Fibroblast of skin of back (primary cell): ENCODE measurements around the gene OBI1.
"Not testable (repeated sequence)": the region's sequence is repeated elsewhere in the genome, so short reads cannot be mapped to it uniquely, and the experiment has no call there.

Source experiments
- DNase-seq: peaks from one replicate; pipeline ENCODE4 v3.0.0-alpha.2; 2013

The OBI1 gene

DNA sequence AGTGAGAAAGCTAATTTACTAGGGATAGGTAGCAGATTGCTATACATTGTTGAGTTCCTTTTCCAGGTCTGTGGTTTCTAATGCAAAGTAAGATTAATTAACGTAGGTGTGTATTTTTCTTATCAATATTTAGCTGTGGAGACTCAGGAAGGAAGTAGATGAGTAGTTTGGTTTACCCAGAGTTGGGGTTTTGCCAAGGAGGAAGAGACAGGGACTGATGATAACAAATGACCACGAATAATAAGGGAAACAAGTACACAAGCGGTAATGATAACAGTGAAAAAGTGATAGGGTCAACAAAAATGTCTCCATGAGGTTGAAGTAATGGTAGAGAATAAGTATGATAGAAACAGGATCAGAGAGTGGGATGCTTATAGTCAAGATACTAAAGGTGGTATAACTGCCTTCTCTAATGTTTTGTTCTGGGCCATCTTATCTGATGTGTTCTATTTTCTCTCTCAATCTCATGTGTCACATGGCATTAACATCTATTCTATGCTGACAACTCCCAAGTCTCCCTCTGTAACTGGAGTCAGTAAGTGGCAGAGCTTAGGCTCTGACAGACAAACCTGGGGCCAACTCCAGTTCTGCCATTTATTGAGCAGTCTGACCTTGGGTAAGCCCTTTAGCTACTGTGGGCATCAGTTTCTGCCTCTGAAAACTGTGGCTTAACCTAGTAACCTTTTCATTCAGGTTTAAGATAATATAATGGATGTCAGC is 8.8 kb downstream of the OBI1 start:
- no peak for DNase-seq

GRCh38 chr13:78647109-78647678 is 11.8 kb downstream of the OBI1 start:
- DNase-seq: not testable (repeated sequence)

DNA sequence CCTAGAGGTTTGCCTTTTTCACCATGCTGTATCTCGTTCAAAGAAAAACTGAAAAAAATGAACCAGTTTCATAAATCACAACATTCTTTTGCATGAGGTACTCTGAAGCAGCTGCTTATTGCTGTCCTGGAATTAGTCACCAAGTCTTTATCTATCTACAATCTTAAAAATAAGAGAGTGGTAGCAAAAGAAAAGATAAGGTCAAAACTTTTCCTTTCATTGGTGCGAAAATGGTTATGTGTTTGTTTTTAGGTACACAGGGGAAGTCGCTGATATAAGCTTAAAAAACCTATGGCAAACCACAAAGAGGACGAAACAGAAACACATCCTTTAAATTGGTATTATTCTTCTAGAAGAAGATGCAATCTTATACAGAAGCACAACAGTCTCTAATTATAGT is 20.7 kb downstream of the OBI1 start:
- no peak for DNase-seq

- no peak for DNase-seq
These were observed 22.5 kb downstream of the OBI1 start for GRCh38 chr13:78636495-78636894.

DNA sequence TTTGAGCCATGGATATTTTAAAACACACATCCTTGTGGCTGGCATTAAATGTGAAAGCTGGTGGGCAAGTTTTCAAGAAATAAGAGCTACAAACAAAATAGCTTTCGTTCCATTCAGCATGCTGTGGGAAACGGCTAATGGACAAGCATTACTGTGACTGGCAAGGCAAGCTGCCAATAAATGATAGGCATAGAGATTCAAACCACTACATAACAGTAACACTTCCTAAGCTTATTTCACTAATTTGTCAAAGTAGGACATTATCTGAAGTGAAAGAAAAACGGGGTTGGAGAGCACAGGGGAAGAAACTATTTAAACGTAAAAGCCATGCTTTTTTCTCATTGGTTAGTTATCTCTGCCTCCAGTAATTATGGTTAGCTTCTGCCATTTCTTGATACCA is 26.0 kb downstream of the OBI1 start:
- DNase-seq: no peak

- DNase-seq: no peak
These were observed 27.9 kb downstream of the OBI1 start for GRCh38 chr13:78631077-78631476.

- no peak for DNase-seq
These were observed 28.4 kb downstream of the OBI1 start for GRCh38 chr13:78630511-78630910.

DNA sequence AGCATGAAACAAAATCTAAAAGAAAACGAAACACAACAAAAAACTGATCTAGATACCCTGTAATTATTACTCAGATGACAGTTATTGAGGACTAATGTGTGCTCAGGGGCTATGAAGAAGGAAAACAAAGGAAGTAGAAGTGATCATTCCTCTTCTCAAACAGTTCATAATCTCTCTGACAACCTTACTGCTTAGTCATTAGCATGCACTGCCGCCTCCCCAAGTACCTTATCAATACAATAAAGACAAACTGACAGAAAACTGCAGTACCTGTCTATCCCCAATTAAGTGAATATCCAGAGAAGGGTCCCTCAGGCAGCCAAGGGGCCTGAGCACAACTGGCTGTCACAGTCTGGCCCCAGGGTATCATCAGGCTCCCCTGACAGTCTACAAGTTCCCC is 33.6 kb downstream of the OBI1 start:
- no peak for DNase-seq

- DNase-seq: no peak
These were observed 35.8 kb downstream of the OBI1 start for GRCh38 chr13:78623132-78623531.

- no peak for DNase-seq
These were observed 38.0 kb downstream of the OBI1 start for GRCh38 chr13:78620936-78621470.

DNA sequence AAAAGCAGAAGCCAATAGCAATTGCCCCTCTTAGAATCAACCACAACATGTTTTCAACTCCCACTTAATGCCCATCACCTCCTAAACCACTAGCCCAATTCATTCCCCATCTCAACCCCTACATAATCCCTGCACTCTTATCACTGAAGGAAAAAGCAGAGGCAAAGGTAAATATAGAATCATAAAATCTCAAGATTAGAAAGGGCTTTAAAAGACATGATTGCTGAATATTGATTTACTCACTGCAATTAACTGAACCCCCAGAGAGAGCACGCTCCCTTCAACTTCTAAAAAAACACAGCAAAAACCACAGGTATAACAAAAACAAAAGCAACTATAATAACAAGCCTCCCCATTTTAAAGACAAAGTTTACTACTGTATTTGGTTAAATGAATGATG is 40.5 kb downstream of the OBI1 start:
- DNase-seq: no peak

GRCh38 chr13:78611040-78611439 is 47.9 kb downstream of the OBI1 start:
- DNase-seq: no peak

- no peak for DNase-seq
These were observed 48.5 kb downstream of the OBI1 start for GRCh38 chr13:78610381-78610883.

GRCh38 chr13:78609464-78610205 is 49.3 kb downstream of the OBI1 start:
- no peak for DNase-seq

GRCh38 chr13:78608688-78609463 is 50.1 kb downstream of the OBI1 start:
- no peak for DNase-seq

- no peak for DNase-seq
These were observed 50.7 kb downstream of the OBI1 start for GRCh38 chr13:78608252-78608687.

DNA sequence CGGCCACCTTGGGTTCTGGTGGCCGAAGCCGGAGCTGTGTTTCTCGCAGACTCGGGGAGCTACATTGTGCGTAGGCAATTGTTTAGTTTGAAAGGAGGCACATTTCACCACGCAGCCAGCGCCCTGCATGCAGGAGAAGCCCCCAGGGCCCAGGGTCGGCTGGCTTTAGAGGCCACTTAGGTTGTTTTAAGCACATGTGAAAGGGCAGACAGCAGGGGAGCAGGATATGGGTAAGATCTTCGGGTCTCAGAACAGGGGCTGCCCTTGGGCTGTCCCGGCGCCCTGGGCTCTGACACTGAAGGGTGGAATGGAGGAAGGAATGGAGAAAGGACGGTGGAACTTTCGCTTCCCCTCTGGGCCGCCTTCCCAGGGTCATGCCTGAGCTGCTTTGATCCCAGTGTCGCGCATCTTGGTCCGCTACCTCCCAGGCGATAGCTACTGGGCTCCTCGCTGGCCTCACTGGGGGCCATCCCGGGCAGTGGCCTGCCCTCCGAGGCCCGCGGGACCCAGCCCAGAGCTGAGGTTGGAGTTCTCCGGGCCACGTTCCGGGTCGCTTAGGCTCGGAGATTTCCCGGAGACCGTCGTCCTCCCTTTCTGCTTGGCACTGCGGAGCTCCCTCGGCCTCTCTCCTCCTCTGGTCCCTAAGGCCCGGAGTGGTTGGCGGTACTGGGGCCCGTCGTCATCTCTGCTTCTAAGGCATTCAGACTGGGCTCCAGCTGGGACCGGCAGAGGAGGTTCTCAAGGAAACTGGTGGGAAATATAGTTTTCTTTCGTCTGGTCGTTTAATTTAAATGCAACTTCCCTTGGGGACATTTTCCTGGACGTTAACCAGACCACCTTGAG is 51.3 kb downstream of the OBI1 start:
- no peak for DNase-seq

GRCh38 chr13:78606471-78607408 is 52.2 kb downstream of the OBI1 start:
- no peak for DNase-seq

- DNase-seq: peak; percentile 26
These were observed 54.0 kb downstream of the OBI1 start for GRCh38 chr13:78604782-78605611.
